Activated CD4-positive, alpha-beta memory T cell treated with anti-CD3 and anti-CD28 coated beads for 36 hours (primary cell): Measurements from ENCODE around the gene CTNNA2. TPM values are rescaled to one million over a fixed set of nuclear protein-coding genes. Genes with fewer than 3 reads are reported as not detected.

Experiments used
- CTCF ChIA-PET: fragments of 350-600 bp; sonication (Branson Sonifier 250); formaldehyde crosslinking; loops from one replicate; lab custom pipeline; 2021; ENCODE audit warnings: antibody characterized with exemption, inconsistent platforms; lab: Charles Lee
- POLR2A ChIA-PET: fragments of 350-600 bp; sonication (Branson Sonifier 250); formaldehyde crosslinking; loops from one replicate; lab custom pipeline; 2021; ENCODE audit warnings: antibody characterized with exemption; lab: Charles Lee
- DNase-seq: peaks from one replicate; pipeline ENCODE4 v3.0.0-alpha.2; 2020
- H3K27ac Mint-ChIP-seq: one replicate; pipeline ENCODE4 v1.8.0; 2021; ENCODE audit warnings: mixed read lengths
- H3K27me3 Mint-ChIP-seq: one replicate; pipeline ENCODE4 v1.8.0; 2021; ENCODE audit warnings: mixed read lengths
- H3K36me3 Mint-ChIP-seq: one replicate; pipeline ENCODE4 v1.8.0; 2021; ENCODE audit warnings: mixed read lengths
- H3K4me1 Mint-ChIP-seq: one replicate; pipeline ENCODE4 v1.8.0; 2021; ENCODE audit warnings: low read depth, mixed read lengths
- H3K4me3 Mint-ChIP-seq: one replicate; pipeline ENCODE4 v1.8.0; 2021; ENCODE audit warnings: mild to moderate bottlenecking, mixed read lengths
- H3K9me3 Mint-ChIP-seq: one replicate; pipeline ENCODE4 v1.8.0; 2021; ENCODE audit warnings: mixed read lengths
- intact Hi-C: fragments of 100-400 bp; cut with micrococcal nuclease; formaldehyde crosslinking; loops from one replicate; pipeline ENCODE4 v1.15.1; 2023
- total RNA-seq, 2 experiments: library from RNA; stranded (reverse); gene quantifications; one replicate each; pipeline ENCODE4 v1.2.3, GENCODE V29; 2021

CTNNA2 gene
- total RNA-seq, 2 experiments from 2014 or later, result not detected

DNA sequence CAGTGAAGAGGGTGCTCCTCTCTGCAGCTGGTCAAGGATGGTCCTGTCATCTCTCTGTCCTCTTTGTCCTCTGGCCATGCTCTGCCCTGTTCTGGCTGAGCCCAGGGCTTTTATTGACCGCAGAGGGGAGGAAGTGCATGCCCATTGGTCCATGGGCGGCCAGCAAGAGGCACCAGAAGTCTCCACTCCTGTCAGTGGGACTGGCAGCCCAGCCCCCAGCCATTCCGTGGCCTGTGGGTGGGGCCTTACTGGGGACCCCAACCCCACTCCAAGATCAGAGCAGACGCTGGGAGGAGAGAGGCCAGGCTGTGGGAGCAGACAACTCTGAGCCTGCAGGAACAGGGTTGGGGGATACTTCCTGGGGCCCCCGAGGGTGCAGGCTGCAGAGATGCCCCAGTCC, 156.9 kb downstream of the CTNNA2 start:
- Mint-ChIP-seq H3K4me3 (no peak overlapping the region), H3K36me3 (no peaks in the 10 kb centered on the region), H3K9me3 (peaks cover 11% of the 10 kb centered on the region), H3K4me1 (no peaks in the 10 kb centered on the region), H3K27ac (no peak overlapping the region), H3K27me3 (no peaks in the 10 kb centered on the region)
- intact Hi-C loops, result no loop called here
- POLR2A ChIA-PET, result no interaction called here
- no peak for DNase-seq
- CTCF ChIA-PET, result no interaction called here

- Mint-ChIP-seq H3K27me3 (no peaks in the 10 kb centered on the region), H3K9me3 (peaks cover 6% of the 10 kb centered on the region), H3K4me3 (no peak overlapping the region), H3K36me3 (no peaks in the 10 kb centered on the region), H3K27ac (no peak overlapping the region), H3K4me1 (no peaks in the 10 kb centered on the region)
- CTCF ChIA-PET, result no interaction called here
- no peak for DNase-seq
- intact Hi-C loops, result no loop called here
- POLR2A ChIA-PET, result no interaction called here
These were observed 157.3 kb downstream of the CTNNA2 start for GRCh38 chr2:79670198-79670597.

DNA sequence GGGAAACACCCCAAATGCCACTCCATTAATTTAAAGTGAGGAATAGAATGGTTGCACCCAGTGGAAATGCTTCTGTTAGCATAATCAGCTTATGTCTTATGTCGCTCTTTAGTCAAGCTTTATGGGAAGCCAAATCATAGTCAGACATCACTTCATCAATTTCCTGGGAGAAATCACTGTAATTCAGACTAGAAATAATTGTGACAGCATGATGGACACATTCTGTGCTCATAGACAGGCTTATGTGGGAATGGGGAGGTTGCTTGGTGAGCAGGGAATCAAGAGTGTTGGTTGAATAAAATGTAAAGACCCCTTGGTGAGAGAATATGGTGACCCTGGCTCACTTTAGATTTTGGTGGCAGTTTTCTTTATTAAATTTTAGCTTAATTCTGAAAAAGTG, 174.0 kb downstream of the CTNNA2 start:
- intact Hi-C loops, result no loop called here
- no peak for DNase-seq
- ChIA-PET POLR2A (no interaction called here), CTCF (no interaction called here)
- H3K36me3 Mint-ChIP-seq, result no peaks in the 10 kb centered on the region
- H3K27me3 Mint-ChIP-seq, result no peaks in the 10 kb centered on the region
- no peak overlapping the region for H3K4me3 Mint-ChIP-seq
- H3K9me3 Mint-ChIP-seq, result peaks cover 8% of the 10 kb centered on the region
- H3K27ac Mint-ChIP-seq, result no peak overlapping the region
- H3K4me1 Mint-ChIP-seq, result no peaks in the 10 kb centered on the region

- H3K4me3 Mint-ChIP-seq, result no peak overlapping the region
These were observed 182.4 kb downstream of the CTNNA2 start for GRCh38 chr2:79695248-79695647.

GRCh38 chr2:79697200-79697599, 184.3 kb downstream of the CTNNA2 start:
- Mint-ChIP-seq H3K4me3 (no peak overlapping the region), H3K4me1 (no peaks in the 10 kb centered on the region), H3K27ac (no peak overlapping the region), H3K9me3 (peaks cover 15% of the 10 kb centered on the region), H3K27me3 (no peaks in the 10 kb centered on the region), H3K36me3 (no peaks in the 10 kb centered on the region)
- no peak for DNase-seq
- CTCF ChIA-PET, result no interaction called here
- intact Hi-C loops, result no loop called here
- POLR2A ChIA-PET, result no interaction called here

More at GRCh38 chr2:79695248-79695647, 182.4 kb downstream of the CTNNA2 start:
- no peaks in the 10 kb centered on the region for H3K4me1 Mint-ChIP-seq
- no peak for DNase-seq
- H3K27ac Mint-ChIP-seq, result no peak overlapping the region
- peaks cover 23% of the 10 kb centered on the region for H3K9me3 Mint-ChIP-seq
- intact Hi-C loops, result no loop called here
- H3K36me3 Mint-ChIP-seq, result no peaks in the 10 kb centered on the region
- ChIA-PET POLR2A (no interaction called here), CTCF (no interaction called here)
- no peaks in the 10 kb centered on the region for H3K27me3 Mint-ChIP-seq

- Mint-ChIP-seq H3K27me3 (no peaks in the 10 kb centered on the region), H3K36me3 (no peaks in the 10 kb centered on the region), H3K4me3 (no peak overlapping the region), H3K27ac (no peak overlapping the region), H3K4me1 (no peaks in the 10 kb centered on the region), H3K9me3 (peaks cover 10% of the 10 kb centered on the region)
- intact Hi-C loops, result no loop called here
- POLR2A ChIA-PET, result no interaction called here
- no peak for DNase-seq
- CTCF ChIA-PET, result no interaction called here
These were observed 187.8 kb downstream of the CTNNA2 start for GRCh38 chr2:79700651-79701050.

DNA sequence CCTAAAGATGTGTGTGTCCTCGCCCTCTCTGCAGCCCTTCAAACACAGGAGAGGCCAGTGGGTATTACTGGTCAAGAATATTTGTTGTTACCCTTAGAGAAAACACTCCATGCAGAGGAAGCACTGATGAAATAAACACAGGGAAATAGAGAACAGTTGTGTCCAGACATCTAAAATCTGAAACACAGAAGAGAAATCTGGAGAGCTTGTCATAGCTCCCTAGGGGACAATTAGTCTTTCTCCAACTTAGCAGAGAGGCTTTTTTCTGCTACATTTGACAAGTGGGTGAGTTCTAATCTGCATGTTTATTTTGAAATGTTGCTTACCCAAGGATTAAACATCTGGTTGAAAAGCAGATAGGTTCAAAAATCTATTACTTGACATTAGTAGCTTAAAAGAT, 190.1 kb downstream of the CTNNA2 start:
- Mint-ChIP-seq H3K27ac (no peak overlapping the region), H3K9me3 (peaks cover 3% of the 10 kb centered on the region), H3K36me3 (no peaks in the 10 kb centered on the region), H3K4me1 (no peaks in the 10 kb centered on the region), H3K27me3 (no peaks in the 10 kb centered on the region), H3K4me3 (no peak overlapping the region)
- POLR2A ChIA-PET, result no interaction called here
- intact Hi-C loops, result no loop called here
- CTCF ChIA-PET, result no interaction called here
- DNase-seq, result no peak

DNA sequence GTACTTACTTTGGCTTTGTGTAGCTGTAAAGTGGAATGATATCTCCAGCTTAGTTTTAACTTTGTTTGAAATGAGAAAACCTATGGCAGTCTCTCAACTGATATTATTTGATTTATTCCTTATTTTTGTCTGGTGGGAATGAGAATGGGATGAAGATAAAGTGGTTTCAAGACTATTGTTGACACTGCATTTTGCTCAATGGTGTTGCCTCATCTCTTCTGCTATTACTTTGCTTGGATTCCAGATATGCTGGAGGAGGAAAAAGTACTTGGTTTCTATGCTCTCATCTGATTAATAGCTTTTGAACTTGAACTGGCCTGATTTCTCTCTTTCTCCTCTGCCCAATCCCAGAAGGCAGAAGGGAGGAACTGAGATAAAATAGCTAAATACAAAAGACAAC, 198.2 kb downstream of the CTNNA2 start:
- H3K27me3 Mint-ChIP-seq, result no peaks in the 10 kb centered on the region
- ChIA-PET CTCF (no interaction called here), POLR2A (no interaction called here)
- H3K4me1 Mint-ChIP-seq, result no peaks in the 10 kb centered on the region
- no peak overlapping the region for H3K27ac Mint-ChIP-seq
- H3K36me3 Mint-ChIP-seq, result no peaks in the 10 kb centered on the region
- intact Hi-C loops, result no loop called here
- H3K4me3 Mint-ChIP-seq, result no peak overlapping the region
- H3K9me3 Mint-ChIP-seq, result peaks cover 10% of the 10 kb centered on the region
- no peak for DNase-seq

- POLR2A ChIA-PET, result no interaction called here
- CTCF ChIA-PET, result no interaction called here
- Mint-ChIP-seq H3K36me3 (no peaks in the 10 kb centered on the region), H3K4me1 (no peaks in the 10 kb centered on the region), H3K9me3 (peaks cover 7% of the 10 kb centered on the region), H3K27ac (no peak overlapping the region), H3K27me3 (no peaks in the 10 kb centered on the region), H3K4me3 (no peak overlapping the region)
- intact Hi-C loops, result no loop called here
- no peak for DNase-seq
These were observed 200.4 kb downstream of the CTNNA2 start for GRCh38 chr2:79713131-79713785.

DNA sequence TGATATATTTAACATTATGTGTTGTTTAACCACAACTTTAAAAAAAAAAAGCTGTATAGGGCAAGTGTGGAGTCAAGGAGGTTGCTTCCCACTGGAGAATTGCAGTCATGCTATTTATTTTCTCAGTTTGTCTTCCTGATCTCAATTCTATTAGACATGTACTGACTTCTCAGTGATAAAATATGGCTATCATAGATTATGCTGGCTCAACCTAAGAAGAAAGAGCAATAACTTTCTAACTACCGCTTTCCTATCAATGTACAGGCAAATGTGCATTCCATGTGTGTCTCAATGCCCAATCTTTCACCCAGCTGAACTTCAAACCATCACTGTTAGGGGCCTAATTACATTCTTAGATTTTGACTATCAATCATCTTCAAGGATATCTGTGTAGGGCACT, 201.4 kb downstream of the CTNNA2 start:
- no peaks in the 10 kb centered on the region for H3K4me1 Mint-ChIP-seq
- no peak overlapping the region for H3K27ac Mint-ChIP-seq
- H3K27me3 Mint-ChIP-seq, result no peaks in the 10 kb centered on the region
- CTCF ChIA-PET, result no interaction called here
- peaks cover 9% of the 10 kb centered on the region for H3K9me3 Mint-ChIP-seq
- no peaks in the 10 kb centered on the region for H3K36me3 Mint-ChIP-seq
- intact Hi-C loops, result no loop called here
- POLR2A ChIA-PET, result no interaction called here
- no peak overlapping the region for H3K4me3 Mint-ChIP-seq
- no peak for DNase-seq

DNA sequence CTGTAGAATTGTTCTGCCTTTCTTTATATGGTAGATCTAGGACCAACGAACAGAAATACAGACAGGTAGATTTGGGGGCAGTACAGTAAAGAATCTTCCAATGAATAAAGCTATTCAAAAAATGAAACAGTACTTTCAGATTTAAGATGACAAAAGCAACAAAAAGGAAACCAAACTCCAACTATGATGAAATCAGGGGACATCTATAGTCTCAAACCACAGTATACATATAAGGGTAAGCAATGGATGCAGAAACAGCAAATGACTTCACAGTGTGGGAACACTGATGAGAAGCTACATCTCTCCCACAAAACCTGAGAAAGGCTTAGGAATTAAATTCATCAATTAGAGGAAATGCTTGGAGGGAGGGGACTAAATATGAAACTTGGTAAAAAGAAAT, 202.5 kb downstream of the CTNNA2 start:
- peaks cover 15% of the 10 kb centered on the region for H3K9me3 Mint-ChIP-seq
- H3K27me3 Mint-ChIP-seq, result no peaks in the 10 kb centered on the region
- H3K4me3 Mint-ChIP-seq, result no peak overlapping the region
- no peak overlapping the region for H3K27ac Mint-ChIP-seq
- intact Hi-C loops, result no loop called here
- no peaks in the 10 kb centered on the region for H3K36me3 Mint-ChIP-seq
- DNase-seq, result no peak
- CTCF ChIA-PET, result no interaction called here
- POLR2A ChIA-PET, result no interaction called here
- H3K4me1 Mint-ChIP-seq, result no peaks in the 10 kb centered on the region

GRCh38 chr2:79716266-79716665, 203.4 kb downstream of the CTNNA2 start:
- Mint-ChIP-seq H3K36me3 (no peaks in the 10 kb centered on the region), H3K4me1 (no peaks in the 10 kb centered on the region), H3K9me3 (peaks cover 15% of the 10 kb centered on the region), H3K27ac (no peak overlapping the region), H3K27me3 (no peaks in the 10 kb centered on the region), H3K4me3 (no peak overlapping the region)
- ChIA-PET POLR2A (no interaction called here), CTCF (no interaction called here)
- intact Hi-C loops, result no loop called here
- DNase-seq, result no peak

DNA sequence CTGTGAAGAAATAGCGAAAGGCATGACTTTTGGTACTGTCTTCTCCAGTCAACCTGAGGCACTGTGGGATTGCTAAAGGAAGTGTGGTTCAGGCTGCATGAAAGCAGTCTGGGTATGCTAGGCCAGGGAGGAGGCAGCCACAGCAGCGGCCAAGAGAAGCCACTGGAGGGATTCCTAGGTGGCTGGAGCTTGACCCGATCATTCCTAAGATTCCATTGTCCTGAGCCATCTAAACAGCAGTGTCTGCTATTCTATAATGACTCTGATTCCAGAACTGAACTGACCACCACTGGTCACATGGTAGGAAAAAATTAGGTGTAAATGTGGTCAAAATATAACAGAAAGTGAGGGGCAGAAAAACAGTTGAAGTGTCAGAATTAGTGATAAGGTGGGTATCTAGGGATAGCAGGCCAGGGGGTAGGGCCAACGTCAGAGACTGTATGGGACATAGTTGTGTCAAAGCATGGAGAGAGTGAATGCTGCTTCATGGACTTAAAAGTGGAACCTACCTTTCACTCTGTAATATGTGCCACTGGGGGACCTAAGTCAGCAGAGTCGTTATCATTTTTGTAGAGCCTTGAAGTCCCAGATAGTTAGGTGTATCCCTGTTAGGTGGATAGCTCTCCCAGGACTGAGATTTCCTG, 204.6 kb downstream of the CTNNA2 start:
- H3K4me3 Mint-ChIP-seq, result no peak overlapping the region

More for the DNA sequence above, 204.6 kb downstream of the CTNNA2 start:
- POLR2A ChIA-PET, result no interaction called here
- Mint-ChIP-seq H3K27me3 (no peaks in the 10 kb centered on the region), H3K4me1 (no peaks in the 10 kb centered on the region), H3K36me3 (no peaks in the 10 kb centered on the region), H3K9me3 (peaks cover 15% of the 10 kb centered on the region), H3K27ac (no peak overlapping the region)
- CTCF ChIA-PET, result no interaction called here
- intact Hi-C loops, result no loop called here
- DNase-seq, result no peak
